Lung (tissue), 12 donors: ENCODE data around the gene LDLR. TPM values are rescaled to one million over a fixed set of nuclear protein-coding genes. Genes with fewer than 3 reads are reported as not detected.

Source experiments
- ATAC-seq: fragments of 200-7000 bp; cut with Tn5 transposase; one replicate; pipeline ENCODE4 v1.9.1; 2020; ENCODE audit warnings: moderate number of reproducible peaks; ENCODE audit not compliant: insufficient read depth, low FRiP score
- DNase-seq, 3 donors: peaks; one replicate each; pipeline ENCODE4 v3.0.0-alpha.2; 2013 to 2017
- H3K27ac ChIP-seq, 2 donors: one replicate each; pipeline ENCODE4 v1.5.1; 2013; ENCODE audit warnings: mild to moderate bottlenecking in 2 of 2, moderate library complexity in 2 of 2, control low read depth in 1 of 2, inconsistent platforms in 1 of 2, low read depth in 1 of 2, low read length in 1 of 2
- H3K27me3 ChIP-seq, 3 donors: one replicate each; pipeline ENCODE4 v1.5.1; 2013; ENCODE audit warnings: low read length in 2 of 3; ENCODE audit not compliant: control insufficient read depth in 3 of 3, insufficient read depth in 3 of 3
- H3K36me3 ChIP-seq, 4 donors: one replicate each; pipeline ENCODE4 v1.5.1; 2013; ENCODE audit warnings: low read length in 4 of 4, mild to moderate bottlenecking in 1 of 4, moderate library complexity in 1 of 4; ENCODE audit not compliant: control insufficient read depth in 4 of 4, insufficient read depth in 4 of 4
- H3K4me1 ChIP-seq, 5 donors: one replicate each; pipeline ENCODE4 v1.5.1; 2013; ENCODE audit warnings: low read length in 5 of 5, mild to moderate bottlenecking in 2 of 5, moderate library complexity in 1 of 5; ENCODE audit not compliant: control insufficient read depth in 5 of 5, insufficient read depth in 5 of 5
- H3K4me3 ChIP-seq: one replicate; pipeline ENCODE4 v1.5.1; 2013; ENCODE audit warnings: mild to moderate bottlenecking, control low read depth, moderate library complexity
- H3K9ac ChIP-seq, 2 donors: one replicate each; pipeline ENCODE4 v1.5.1; 2013; ENCODE audit warnings: low read length in 2 of 2, control low read depth in 1 of 2; ENCODE audit not compliant: insufficient read depth in 1 of 2
- H3K9me3 ChIP-seq, 4 donors: one replicate each; pipeline ENCODE4 v1.5.1; 2013; ENCODE audit warnings: low read length in 3 of 4, mild to moderate bottlenecking in 1 of 4, moderate library complexity in 1 of 4; ENCODE audit not compliant: control insufficient read depth in 4 of 4, insufficient read depth in 3 of 4
- WGBS, 2 donors: extraction: QIAGEN DNeasy Blood & Tissue Kit; methylation state at CpG; one replicate each; pipeline ENCODE4 v1.1.7; 2013; 5-methylcytosine and 5-hydroxymethylcytosine counted together
- polyA plus RNA-seq, 2 donors: library from polyadenylated mRNA; stranded (reverse); fragments of 200-250 nt; gene quantifications; one replicate each; pipeline ENCODE4 v1.2.1, GENCODE V29; 2013
- total RNA-seq, 2 donors: library from RNA; depleted of rRNA in 1 of 2; stranded (reverse); fragments of >200 nt in 1 of 2; gene quantifications; one replicate each; pipeline ENCODE4 v1.2.1, GENCODE V29; 2014 to 2021
- TF ChIP-seq, protein P1 (sequence below): IDR thresholded peaks from 2 replicates; pipeline ENCODE4 v1.5.1; 2012; ENCODE audit warnings: mild to moderate bottlenecking; ENCODE audit errors: control extremely low read depth, extremely low read depth
- donor health status: control.
- donor health status: control.
- donor health status: Bipolar disorder and iron deficiency.
- donor health status: healthy.
- donor health status: DM: yes; HTN: yes; CAD: no.

LDLR gene
- total and polyA plus RNA-seq, 4 donors = 52.1 to 271 (median 201) TPM

DNA sequence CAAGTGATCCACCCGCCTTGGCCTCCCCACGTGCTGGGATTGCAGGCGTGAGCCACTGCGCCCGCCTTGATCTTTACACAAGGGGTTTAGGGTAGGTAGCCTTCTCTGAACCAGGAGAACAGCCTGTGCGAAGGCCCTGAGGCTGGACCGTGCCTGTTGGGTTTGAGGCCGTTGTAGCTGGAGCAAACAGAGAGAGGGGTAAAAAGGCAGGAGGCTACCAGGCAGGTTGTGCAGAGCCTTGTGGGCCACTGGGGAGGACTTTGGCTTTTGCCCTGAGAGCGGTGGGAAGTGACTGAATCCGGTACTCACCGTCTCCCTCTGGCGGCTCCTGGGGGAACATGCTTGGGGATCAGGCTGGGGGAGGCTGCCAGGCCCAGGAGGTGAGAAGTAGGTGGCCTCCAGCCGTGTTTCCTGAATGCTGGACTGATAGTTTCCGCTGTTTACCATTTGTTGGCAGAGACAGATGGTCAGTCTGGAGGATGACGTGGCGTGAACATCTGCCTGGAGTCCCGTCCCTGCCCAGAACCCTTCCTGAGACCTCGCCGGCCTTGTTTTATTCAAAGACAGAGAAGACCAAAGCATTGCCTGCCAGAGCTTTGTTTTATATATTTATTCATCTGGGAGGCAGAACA is 41.7 kb downstream of the LDLR start:
- no peak overlapping the region for H3K4me3 ChIP-seq
- peak; percentile 15 for ATAC-seq
- TF ChIP-seq, protein P1, sequence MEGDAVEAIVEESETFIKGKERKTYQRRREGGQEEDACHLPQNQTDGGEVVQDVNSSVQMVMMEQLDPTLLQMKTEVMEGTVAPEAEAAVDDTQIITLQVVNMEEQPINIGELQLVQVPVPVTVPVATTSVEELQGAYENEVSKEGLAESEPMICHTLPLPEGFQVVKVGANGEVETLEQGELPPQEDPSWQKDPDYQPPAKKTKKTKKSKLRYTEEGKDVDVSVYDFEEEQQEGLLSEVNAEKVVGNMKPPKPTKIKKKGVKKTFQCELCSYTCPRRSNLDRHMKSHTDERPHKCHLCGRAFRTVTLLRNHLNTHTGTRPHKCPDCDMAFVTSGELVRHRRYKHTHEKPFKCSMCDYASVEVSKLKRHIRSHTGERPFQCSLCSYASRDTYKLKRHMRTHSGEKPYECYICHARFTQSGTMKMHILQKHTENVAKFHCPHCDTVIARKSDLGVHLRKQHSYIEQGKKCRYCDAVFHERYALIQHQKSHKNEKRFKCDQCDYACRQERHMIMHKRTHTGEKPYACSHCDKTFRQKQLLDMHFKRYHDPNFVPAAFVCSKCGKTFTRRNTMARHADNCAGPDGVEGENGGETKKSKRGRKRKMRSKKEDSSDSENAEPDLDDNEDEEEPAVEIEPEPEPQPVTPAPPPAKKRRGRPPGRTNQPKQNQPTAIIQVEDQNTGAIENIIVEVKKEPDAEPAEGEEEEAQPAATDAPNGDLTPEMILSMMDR = peak; percentile 70
- H3K9me3 ChIP-seq = no peaks in the 10 kb centered on the region
- peak; percentile 80 to 82 (median 82) for DNase-seq
- H3K27me3 ChIP-seq = no peaks in the 10 kb centered on the region
- H3K27ac ChIP-seq = peak overlapping the region in 1 of 2 donors; percentile 18
- peak overlapping the region in 1 of 2 donors; percentile 11 for H3K9ac ChIP-seq
- peaks cover 20 to 44% (median 29%) of the 10 kb centered on the region in 4 donors for H3K36me3 ChIP-seq
- WGBS, 2 donors = 48 to 51% methylated on average over 19 of the region's 19 CpGs
- peaks cover 0 to 10% (median 0%) of the 10 kb centered on the region in 5 donors for H3K4me1 ChIP-seq

DNA sequence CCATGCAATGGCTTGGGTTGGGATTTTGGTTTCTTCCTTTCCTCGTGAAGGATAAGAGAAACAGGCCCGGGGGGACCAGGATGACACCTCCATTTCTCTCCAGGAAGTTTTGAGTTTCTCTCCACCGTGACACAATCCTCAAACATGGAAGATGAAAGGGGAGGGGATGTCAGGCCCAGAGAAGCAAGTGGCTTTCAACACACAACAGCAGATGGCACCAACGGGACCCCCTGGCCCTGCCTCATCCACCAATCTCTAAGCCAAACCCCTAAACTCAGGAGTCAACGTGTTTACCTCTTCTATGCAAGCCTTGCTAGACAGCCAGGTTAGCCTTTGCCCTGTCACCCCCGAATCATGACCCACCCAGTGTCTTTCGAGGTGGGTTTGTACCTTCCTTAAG is 42.2 kb downstream of the LDLR start:
- whole genome bisulfite sequencing, 2 donors = 67 to 77% methylated on average over 7 of the region's 7 CpGs
- H3K27ac ChIP-seq = peak overlapping the region in 1 of 2 donors; percentile 72
- TF ChIP-seq, protein P1 = no peak

DNA sequence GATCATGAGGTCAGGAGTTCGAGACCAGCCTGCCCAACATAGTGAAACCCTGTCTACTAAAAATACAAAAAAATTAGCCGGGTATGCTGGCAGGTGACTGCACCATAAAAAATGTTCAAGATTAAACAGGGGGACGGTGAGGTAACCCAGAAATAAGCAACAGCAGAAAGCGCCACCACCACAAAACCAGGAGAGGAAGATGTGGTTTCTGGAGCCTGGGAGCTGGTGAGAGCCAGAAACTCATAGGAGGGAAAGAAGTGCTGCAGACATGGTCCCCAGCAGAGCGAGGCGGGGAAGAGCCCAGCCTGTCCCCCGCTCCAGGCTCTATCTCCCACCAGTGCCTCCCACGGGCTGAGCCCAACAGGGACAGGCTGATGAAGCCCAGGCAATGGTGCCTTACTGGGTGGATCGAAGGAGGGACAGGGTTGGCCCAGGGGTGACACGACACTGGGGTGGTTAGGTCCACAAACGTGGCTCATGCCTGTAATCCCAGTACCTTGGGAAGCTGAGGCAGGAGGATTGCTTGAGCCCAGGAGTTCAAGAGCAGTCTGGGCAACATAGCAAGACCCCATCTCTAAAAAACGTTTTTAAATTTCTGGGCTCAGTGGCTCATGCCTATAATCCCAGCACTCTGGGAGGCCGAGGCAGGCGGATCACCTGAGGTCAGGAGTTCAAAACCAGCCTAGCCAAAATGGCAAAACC is 47.3 kb downstream of the LDLR start:
- Histone ChIP-seq H3K27me3 (no peaks in the 10 kb centered on the region), H3K4me3 (no peak overlapping the region), H3K9me3 (no peaks in the 10 kb centered on the region), H3K9ac (peak overlapping the region in 1 of 2 donors; percentile 55), H3K36me3 (peaks cover 0 to 14% (median 6%) of the 10 kb centered on the region in 4 donors), H3K27ac (peak overlapping the region in 1 of 2 donors; percentile 12), H3K4me1 (peaks cover 0 to 28% (median 11%) of the 10 kb centered on the region in 5 donors)
- DNase-seq = no peak
- ATAC-seq = no peak
- 65 to 74% methylated on average over 14 of the region's 14 CpGs for WGBS, 2 donors
- TF ChIP-seq, protein P1 = no peak

More for the DNA sequence above, 42.2 kb downstream of the LDLR start:
- no peaks in the 10 kb centered on the region for H3K9me3 ChIP-seq
- no peak overlapping the region for H3K4me3 ChIP-seq
- H3K4me1 ChIP-seq = peaks cover 0 to 5% (median 0%) of the 10 kb centered on the region in 5 donors
- DNase-seq (no peak), ATAC-seq (no peak)
- H3K36me3 ChIP-seq = peaks cover 19 to 42% (median 25%) of the 10 kb centered on the region in 4 donors
- H3K27me3 ChIP-seq = no peaks in the 10 kb centered on the region
- no peak overlapping the region for H3K9ac ChIP-seq
